ENCODE results near the gene GNA12. TPM values are rescaled to one million over a fixed set of nuclear protein-coding genes. Genes with fewer than 3 reads are reported as not detected.
"Not testable (repeated sequence)": the region's sequence is repeated elsewhere in the genome, so short reads cannot be mapped to it uniquely, and the experiment has no call there.

The GNA12 gene
- total and polyA plus RNA-seq, 2 experiments from 2014 or later: 11.2 to 13.8 TPM

DNA sequence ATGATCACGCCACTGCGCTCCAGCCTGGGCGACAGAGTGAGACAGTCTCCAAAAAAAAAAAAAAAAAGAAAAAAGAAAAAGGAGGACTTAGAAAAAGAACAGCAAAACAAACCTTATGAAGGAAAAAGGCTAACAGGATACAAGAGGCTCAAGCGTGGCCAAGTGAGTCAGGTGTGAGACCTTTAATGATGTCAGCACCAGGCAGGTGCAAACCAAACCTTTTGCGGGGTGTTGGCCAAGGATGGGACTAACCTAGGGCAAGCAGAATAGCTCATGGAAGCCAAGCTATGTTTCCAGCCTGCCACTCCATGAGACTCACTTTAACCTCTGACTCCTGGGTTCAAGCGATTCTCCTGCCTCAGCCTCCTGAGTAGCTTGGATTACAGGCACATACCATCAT lies 11.3 kb upstream of the GNA12 start:
- H3K36me3 ChIP-seq (ENCODE audit: low read depth): no peaks in the 10 kb centered on the region
- in situ Hi-C loops (cut with MboI): loop anchor here (25.0 kb wide), 1 partner anchor 1757 kb away; no protein-coding TSS in a partner anchor
- no peaks in the 10 kb centered on the region for H3K27me3 ChIP-seq (replicated peaks; ENCODE audit: insufficient read depth)
- H4K20me1 ChIP-seq (ENCODE audit: insufficient read depth): no peaks in the 10 kb centered on the region
- H3F3A ChIP-seq (ENCODE audit: insufficient read depth): no peaks in the 10 kb centered on the region
- 98 to 99% methylated on average over 6 of the region's 6 CpGs for WGBS, 2 experiments (ENCODE audit: low coverage in 1 of 2, low lambda C conversion rate in 2 of 2, missing lambda C conversion rate in 2 of 2)
- H3K4me2 ChIP-seq (ENCODE audit: unreplicated experiment): no peak overlapping the region
- H3K4me1 ChIP-seq (ENCODE audit: insufficient read depth): no peaks in the 10 kb centered on the region
- no peaks in the 10 kb centered on the region for H3K79me2 ChIP-seq (ENCODE audit: insufficient read depth)
- no peak overlapping the region for H3K27ac ChIP-seq
- H3K9ac ChIP-seq: no peak overlapping the region
- TF ChIP-seq EZH2 (IDR thresholded peaks at IDR 0.05; ENCODE audit: insufficient read depth, poor library complexity, severe bottlenecking): no peak
- H2AFZ ChIP-seq: no peak overlapping the region
- H3K4me3 ChIP-seq: no peak overlapping the region
- no peak for DNase-seq
- no peaks in the 10 kb centered on the region for H3K9me3 ChIP-seq (ENCODE audit: low read depth)
- H3K9me2 ChIP-seq (ENCODE audit: insufficient read depth): no peaks in the 10 kb centered on the region

DNA sequence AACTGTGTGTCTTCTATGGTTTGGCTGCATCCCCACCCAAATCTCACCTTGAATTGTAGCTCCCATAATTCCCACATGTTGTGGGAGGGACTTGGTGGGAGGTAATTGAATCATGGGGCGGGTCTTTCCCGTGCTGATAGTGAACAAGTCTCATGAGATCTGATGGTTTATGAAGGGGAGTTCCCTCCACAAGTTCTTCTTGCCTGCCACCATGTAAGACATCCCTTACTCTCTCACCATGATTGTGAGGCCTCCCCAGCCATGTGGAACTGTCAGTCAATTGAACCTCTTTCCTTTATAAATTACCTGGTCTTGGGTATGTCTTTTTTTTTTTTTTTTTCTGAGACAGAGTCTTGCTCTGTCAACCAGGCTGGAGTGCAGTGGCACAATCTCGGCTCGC lies 9.4 kb upstream of the GNA12 start:
- H3K4me3 ChIP-seq; H4K20me1 ChIP-seq (ENCODE audit: insufficient read depth); DNase-seq; H3K9ac ChIP-seq; H3K9me3 ChIP-seq (ENCODE audit: low read depth); H3K9me2 ChIP-seq (ENCODE audit: insufficient read depth); H3K79me2 ChIP-seq (ENCODE audit: insufficient read depth); H3K4me2 ChIP-seq (ENCODE audit: unreplicated experiment); H3K36me3 ChIP-seq (ENCODE audit: low read depth); H3F3A ChIP-seq (ENCODE audit: insufficient read depth); H3K27me3 ChIP-seq (replicated peaks; ENCODE audit: insufficient read depth); H3K4me1 ChIP-seq (ENCODE audit: insufficient read depth); H3K27ac ChIP-seq: not testable (repeated sequence)
- H2AFZ ChIP-seq: peak overlapping the region; percentile 55
- WGBS, 2 experiments (ENCODE audit: low coverage in 1 of 2, low lambda C conversion rate in 2 of 2, missing lambda C conversion rate in 2 of 2): 73 to 77% methylated on average over 4 of the region's 4 CpGs
- in situ Hi-C loops (cut with MboI): loop anchor here (25.0 kb wide), 1 partner anchor 1759 kb away; no protein-coding TSS in a partner anchor

DNA sequence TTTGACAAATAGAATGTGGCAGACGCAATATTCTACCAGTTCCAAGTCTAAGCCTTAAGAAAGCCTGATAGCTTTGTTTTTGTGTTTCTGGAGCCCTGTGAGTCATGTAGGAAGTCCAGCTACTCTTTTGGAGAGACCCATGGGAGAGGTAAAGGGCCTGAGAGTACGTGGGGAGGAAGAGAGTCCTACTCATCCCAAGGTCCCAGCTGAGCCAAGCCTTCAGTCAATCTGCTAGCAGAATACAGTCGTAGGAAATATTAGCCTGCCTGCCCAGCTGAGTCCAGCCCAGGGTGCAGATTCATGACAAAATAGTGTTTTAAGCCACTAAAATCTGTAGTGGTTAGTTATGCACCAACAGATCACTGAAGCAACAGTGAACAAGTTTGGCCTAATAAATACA lies 9.0 kb upstream of the GNA12 start:
- no peak overlapping the region for H3K4me3 ChIP-seq
- no peaks in the 10 kb centered on the region for H3K9me3 ChIP-seq (ENCODE audit: low read depth)
- H3K27ac ChIP-seq: no peak overlapping the region
- in situ Hi-C loops (cut with MboI): loop anchor here (25.0 kb wide), 1 partner anchor 1759 kb away; no protein-coding TSS in a partner anchor
- H3F3A ChIP-seq (ENCODE audit: insufficient read depth): no peaks in the 10 kb centered on the region
- H4K20me1 ChIP-seq (ENCODE audit: insufficient read depth): no peaks in the 10 kb centered on the region
- WGBS, 2 experiments (ENCODE audit: low coverage in 1 of 2, low lambda C conversion rate in 2 of 2, missing lambda C conversion rate in 2 of 2): 43 to 44% methylated on average over 3 of the region's 3 CpGs
- TF ChIP-seq EZH2phosphoT487 (IDR thresholded peaks at IDR 0.05; ENCODE audit: insufficient read depth, low read depth) (no peak), EZH2 (IDR thresholded peaks at IDR 0.05; ENCODE audit: insufficient read depth, poor library complexity, severe bottlenecking) (no peak)
- no peak overlapping the region for H3K9ac ChIP-seq
- H3K27me3 ChIP-seq (replicated peaks; ENCODE audit: insufficient read depth): no peaks in the 10 kb centered on the region
- no peaks in the 10 kb centered on the region for H3K4me1 ChIP-seq (ENCODE audit: insufficient read depth)
- H3K36me3 ChIP-seq (ENCODE audit: low read depth): no peaks in the 10 kb centered on the region
- no peak overlapping the region for H3K4me2 ChIP-seq (ENCODE audit: unreplicated experiment)
- peak overlapping the region; percentile 55 for H2AFZ ChIP-seq
- H3K79me2 ChIP-seq (ENCODE audit: insufficient read depth): no peaks in the 10 kb centered on the region
- peak; percentile 53 for DNase-seq
- no peaks in the 10 kb centered on the region for H3K9me2 ChIP-seq (ENCODE audit: insufficient read depth)

DNA sequence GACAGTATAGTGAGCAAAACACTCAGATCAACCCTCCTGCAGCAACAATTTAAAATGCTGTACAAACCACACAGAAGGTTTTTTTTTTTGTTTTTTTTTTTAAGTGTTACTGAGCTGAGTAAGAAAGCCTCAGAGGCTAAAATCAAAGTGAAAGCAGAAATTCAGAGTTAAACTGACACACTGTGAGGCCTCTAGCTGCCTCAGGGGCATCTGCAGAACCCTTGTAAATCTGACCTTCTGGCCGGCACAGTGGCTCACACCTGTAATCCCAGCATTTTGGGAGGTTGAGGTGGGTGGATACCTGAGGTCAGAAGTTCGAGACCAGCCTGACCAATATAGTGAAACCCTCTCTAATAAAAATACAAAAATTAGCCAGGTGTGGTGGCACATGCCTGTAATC lies 7.4 kb upstream of the GNA12 start:
- no peak for DNase-seq
- Histone ChIP-seq H3K9ac (no peak overlapping the region), H3K9me3 (ENCODE audit: low read depth) (no peaks in the 10 kb centered on the region), H2AFZ (0 out of 2 replicates have a peak overlapping the region, but pooled peaks have one; percentile 45), H3K4me3 (no peak overlapping the region), H3K4me2 (ENCODE audit: unreplicated experiment) (no peak overlapping the region), H3K27ac (no peak overlapping the region), H3K9me2 (ENCODE audit: insufficient read depth) (no peaks in the 10 kb centered on the region), H3K79me2 (ENCODE audit: insufficient read depth) (no peaks in the 10 kb centered on the region), H4K20me1 (ENCODE audit: insufficient read depth) (no peaks in the 10 kb centered on the region), H3F3A (ENCODE audit: insufficient read depth) (no peaks in the 10 kb centered on the region), H3K27me3 (replicated peaks; ENCODE audit: insufficient read depth) (no peaks in the 10 kb centered on the region), H3K4me1 (ENCODE audit: insufficient read depth) (no peaks in the 10 kb centered on the region), H3K36me3 (ENCODE audit: low read depth) (no peaks in the 10 kb centered on the region)
- TF ChIP-seq EZH2phosphoT487 (IDR thresholded peaks at IDR 0.05; ENCODE audit: insufficient read depth, low read depth) (no peak), EZH2 (IDR thresholded peaks at IDR 0.05; ENCODE audit: insufficient read depth, poor library complexity, severe bottlenecking) (no peak)
- in situ Hi-C loops (cut with MboI): loop anchor here (25.0 kb wide), 1 partner anchor 1761 kb away; no protein-coding TSS in a partner anchor
- 59 to 92% methylated on average over 2 of the region's 2 CpGs for WGBS, 2 experiments (ENCODE audit: low coverage in 1 of 2, low lambda C conversion rate in 2 of 2, missing lambda C conversion rate in 2 of 2)

All from GM23248 (cell line).